Measurements from ENCODE around the gene ARMC2. TPM values are rescaled to one million over a fixed set of nuclear protein-coding genes. Genes with fewer than 3 reads are reported as not detected.

Gene ARMC2
- total RNA-seq, 1 donor, result 1.4 TPM

DNA sequence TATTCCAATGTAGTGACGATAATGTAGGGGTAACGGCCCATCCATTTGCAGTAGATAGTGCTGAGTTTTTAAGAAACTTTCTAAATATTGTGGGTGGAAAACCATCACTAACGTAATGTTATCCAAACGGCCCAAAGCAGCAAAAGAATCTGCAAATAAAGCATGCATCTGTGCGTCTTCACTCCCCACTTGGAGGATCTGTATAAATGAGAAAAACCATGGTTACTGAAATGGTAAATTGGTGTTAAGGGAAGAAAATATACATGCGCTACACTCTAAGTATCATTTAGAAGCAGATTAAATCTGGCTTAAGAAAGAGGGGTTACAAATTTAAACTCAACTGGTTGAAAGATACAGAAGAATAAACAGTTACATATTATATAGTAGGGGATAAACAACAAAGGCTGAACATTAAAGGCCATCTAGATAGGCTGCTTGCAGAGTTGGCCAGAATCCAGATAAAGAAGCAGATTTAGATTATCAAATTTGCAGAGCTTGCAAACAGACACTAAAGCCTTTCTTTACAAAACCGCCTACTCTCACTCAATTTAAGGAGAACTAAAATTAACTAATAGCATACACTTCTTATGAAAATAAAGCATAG is 153.2 kb downstream of the ARMC2 start:
- H3K27ac ChIP-seq (ENCODE audit: low read depth, low read length), result no peak overlapping the region
- H3K4me1 ChIP-seq (ENCODE audit: insufficient read depth, low read length), result no peaks in the 10 kb centered on the region
- no peaks in the 10 kb centered on the region for H3K27me3 ChIP-seq (ENCODE audit: insufficient read depth, low read length)
- peaks cover 11% of the 10 kb centered on the region for H4K20me1 ChIP-seq (ENCODE audit: insufficient read depth, low read length)
- H3K9me3 ChIP-seq (ENCODE audit: low read depth, low read length), result no peaks in the 10 kb centered on the region
- TF ChIP-seq, protein P1, sequence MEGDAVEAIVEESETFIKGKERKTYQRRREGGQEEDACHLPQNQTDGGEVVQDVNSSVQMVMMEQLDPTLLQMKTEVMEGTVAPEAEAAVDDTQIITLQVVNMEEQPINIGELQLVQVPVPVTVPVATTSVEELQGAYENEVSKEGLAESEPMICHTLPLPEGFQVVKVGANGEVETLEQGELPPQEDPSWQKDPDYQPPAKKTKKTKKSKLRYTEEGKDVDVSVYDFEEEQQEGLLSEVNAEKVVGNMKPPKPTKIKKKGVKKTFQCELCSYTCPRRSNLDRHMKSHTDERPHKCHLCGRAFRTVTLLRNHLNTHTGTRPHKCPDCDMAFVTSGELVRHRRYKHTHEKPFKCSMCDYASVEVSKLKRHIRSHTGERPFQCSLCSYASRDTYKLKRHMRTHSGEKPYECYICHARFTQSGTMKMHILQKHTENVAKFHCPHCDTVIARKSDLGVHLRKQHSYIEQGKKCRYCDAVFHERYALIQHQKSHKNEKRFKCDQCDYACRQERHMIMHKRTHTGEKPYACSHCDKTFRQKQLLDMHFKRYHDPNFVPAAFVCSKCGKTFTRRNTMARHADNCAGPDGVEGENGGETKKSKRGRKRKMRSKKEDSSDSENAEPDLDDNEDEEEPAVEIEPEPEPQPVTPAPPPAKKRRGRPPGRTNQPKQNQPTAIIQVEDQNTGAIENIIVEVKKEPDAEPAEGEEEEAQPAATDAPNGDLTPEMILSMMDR (IDR thresholded peaks at IDR 0.05; ENCODE audit: extremely low read depth, low read depth, low read length), result no peak
- no peak overlapping the region for H3K4me2 ChIP-seq (ENCODE audit: insufficient read depth, low read length)
- DNase-seq (ENCODE audit: insufficient read length, low spot score, missing footprints), result no peak
- H3K79me2 ChIP-seq (ENCODE audit: insufficient read depth, low read length), result peaks cover 15% of the 10 kb centered on the region
- peaks cover 13% of the 10 kb centered on the region for H3K36me3 ChIP-seq (ENCODE audit: insufficient read depth, low read length)
- no peak overlapping the region for H2AFZ ChIP-seq (ENCODE audit: low read length)
- no peak overlapping the region for H3K4me3 ChIP-seq (ENCODE audit: insufficient read depth, low read length)

GRCh38 chr6:109002051-109002697 is 154.0 kb downstream of the ARMC2 start:
- Histone ChIP-seq H3K79me2 (ENCODE audit: insufficient read depth, low read length) (peaks cover 23% of the 10 kb centered on the region), H3K36me3 (ENCODE audit: insufficient read depth, low read length) (peaks cover 13% of the 10 kb centered on the region), H3K4me2 (ENCODE audit: insufficient read depth, low read length) (no peak overlapping the region), H3K4me1 (ENCODE audit: insufficient read depth, low read length) (no peaks in the 10 kb centered on the region), H3K9me3 (ENCODE audit: low read depth, low read length) (no peaks in the 10 kb centered on the region), H4K20me1 (ENCODE audit: insufficient read depth, low read length) (peaks cover 14% of the 10 kb centered on the region), H2AFZ (ENCODE audit: low read length) (no peak overlapping the region), H3K4me3 (ENCODE audit: insufficient read depth, low read length) (no peak overlapping the region), H3K27me3 (ENCODE audit: insufficient read depth, low read length) (no peaks in the 10 kb centered on the region), H3K27ac (ENCODE audit: low read depth, low read length) (peak overlapping the region; percentile 9)
- TF ChIP-seq, protein P1 (IDR thresholded peaks at IDR 0.05; ENCODE audit: extremely low read depth, low read depth, low read length), result no peak
- no peak for DNase-seq (ENCODE audit: insufficient read length, low spot score, missing footprints)

DNA sequence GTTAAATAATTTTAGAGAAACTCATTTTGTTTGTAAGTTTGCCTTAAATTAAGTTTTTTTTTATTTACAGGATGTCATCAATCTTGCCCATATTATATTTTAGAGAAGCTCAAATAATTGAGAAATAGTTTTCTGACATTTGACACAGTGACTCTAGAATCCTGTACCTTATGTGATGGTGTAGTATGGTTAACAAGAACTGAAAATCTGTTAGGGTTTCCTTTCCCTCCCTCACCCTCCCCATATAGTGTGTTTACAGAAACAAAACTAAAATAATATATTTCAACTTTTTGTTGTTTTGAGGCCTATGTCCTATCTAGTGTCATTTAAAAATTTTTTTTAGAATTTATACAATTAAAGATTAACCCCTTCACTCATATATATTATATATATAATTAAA is 154.7 kb downstream of the ARMC2 start:
- TF ChIP-seq, protein P1 (IDR thresholded peaks at IDR 0.05; ENCODE audit: extremely low read depth, low read depth, low read length), result no peak
- H3K4me2 ChIP-seq (ENCODE audit: insufficient read depth, low read length), result no peak overlapping the region
- H4K20me1 ChIP-seq (ENCODE audit: insufficient read depth, low read length), result peaks cover 14% of the 10 kb centered on the region
- H3K4me3 ChIP-seq (ENCODE audit: insufficient read depth, low read length), result no peak overlapping the region
- no peak overlapping the region for H2AFZ ChIP-seq (ENCODE audit: low read length)
- peaks cover 26% of the 10 kb centered on the region for H3K79me2 ChIP-seq (ENCODE audit: insufficient read depth, low read length)
- no peak overlapping the region for H3K27ac ChIP-seq (ENCODE audit: low read depth, low read length)
- no peaks in the 10 kb centered on the region for H3K9me3 ChIP-seq (ENCODE audit: low read depth, low read length)
- H3K4me1 ChIP-seq (ENCODE audit: insufficient read depth, low read length), result no peaks in the 10 kb centered on the region
- no peaks in the 10 kb centered on the region for H3K27me3 ChIP-seq (ENCODE audit: insufficient read depth, low read length)
- DNase-seq (ENCODE audit: insufficient read length, low spot score, missing footprints), result no peak
- peaks cover 13% of the 10 kb centered on the region for H3K36me3 ChIP-seq (ENCODE audit: insufficient read depth, low read length)

DNA sequence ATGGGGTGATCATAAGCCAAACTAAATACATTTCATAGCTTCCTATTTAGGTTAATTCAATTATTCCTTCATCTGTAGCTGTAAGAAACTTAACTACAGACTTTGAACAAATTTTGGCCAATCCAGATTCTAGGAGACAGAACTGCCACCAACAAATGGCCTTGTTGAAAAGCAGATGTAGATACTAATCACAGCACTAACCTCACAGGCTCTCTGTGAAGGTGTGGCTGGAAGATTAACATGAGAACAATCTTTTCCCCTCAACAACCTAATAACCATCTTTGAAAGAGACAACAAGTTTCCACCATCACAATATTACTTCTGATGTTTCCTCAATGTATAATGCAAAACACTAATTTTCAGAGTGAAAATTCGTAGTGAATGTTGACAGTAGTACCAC is 158.6 kb downstream of the ARMC2 start:
- Histone ChIP-seq H3K9me3 (ENCODE audit: low read depth, low read length) (no peaks in the 10 kb centered on the region), H3K4me1 (ENCODE audit: insufficient read depth, low read length) (no peaks in the 10 kb centered on the region), H4K20me1 (ENCODE audit: insufficient read depth, low read length) (peaks cover 14% of the 10 kb centered on the region), H3K4me2 (ENCODE audit: insufficient read depth, low read length) (no peak overlapping the region), H3K79me2 (ENCODE audit: insufficient read depth, low read length) (peaks cover 38% of the 10 kb centered on the region), H3K27ac (ENCODE audit: low read depth, low read length) (no peak overlapping the region), H3K36me3 (ENCODE audit: insufficient read depth, low read length) (no peaks in the 10 kb centered on the region), H3K4me3 (ENCODE audit: insufficient read depth, low read length) (no peak overlapping the region), H2AFZ (ENCODE audit: low read length) (no peak overlapping the region), H3K27me3 (ENCODE audit: insufficient read depth, low read length) (no peaks in the 10 kb centered on the region)
- TF ChIP-seq, protein P1 (IDR thresholded peaks at IDR 0.05; ENCODE audit: extremely low read depth, low read depth, low read length), result no peak
- no peak for DNase-seq (ENCODE audit: insufficient read length, low spot score, missing footprints)
